ENCODE results near the gene GPR3.
"Not testable (repeated sequence)": the region's sequence is repeated elsewhere in the genome, so short reads cannot be mapped to it uniquely, and the experiment has no call there.

GPR3 gene

DNA sequence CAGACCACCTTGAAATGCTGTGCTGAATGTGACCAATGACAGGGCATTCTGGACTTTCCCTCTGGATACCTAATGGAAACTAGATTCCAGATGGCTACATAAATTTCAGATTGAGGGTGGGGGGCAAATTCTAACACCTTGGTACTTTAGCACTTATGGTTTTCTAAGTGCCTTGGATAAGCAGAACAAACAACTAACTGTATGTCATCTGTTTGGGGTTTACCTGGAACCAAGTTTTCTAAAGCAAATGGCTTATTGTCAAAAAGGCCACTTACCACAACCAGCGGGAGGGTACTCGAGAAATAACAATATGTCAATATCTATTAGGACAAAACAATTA, 39.1 kb downstream of the GPR3 start:
- no peak for DNase-seq

GRCh38 chr1:27432725-27433124, 40.3 kb downstream of the GPR3 start:
- DNase-seq, result not testable (repeated sequence)

DNA sequence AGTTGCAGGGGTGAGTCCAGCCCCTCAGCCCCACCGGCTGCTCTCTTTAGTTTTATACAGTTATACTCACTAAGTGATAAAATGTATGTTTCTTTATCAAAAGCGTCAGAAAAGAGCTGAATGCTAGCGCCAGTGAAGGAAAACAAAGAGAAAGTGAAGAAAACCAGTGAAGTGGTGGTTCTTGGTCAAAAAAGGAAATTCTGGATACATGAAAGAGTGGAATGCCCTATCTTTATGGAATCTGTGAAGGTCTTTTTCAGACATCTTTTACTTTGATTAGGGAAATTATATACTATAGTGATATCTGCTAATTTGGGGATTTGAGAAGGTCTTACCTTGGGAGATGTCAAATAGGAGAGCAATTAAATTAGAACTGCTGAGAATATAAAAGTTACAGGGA, 41.3 kb downstream of the GPR3 start:
- no peak for DNase-seq

DNA sequence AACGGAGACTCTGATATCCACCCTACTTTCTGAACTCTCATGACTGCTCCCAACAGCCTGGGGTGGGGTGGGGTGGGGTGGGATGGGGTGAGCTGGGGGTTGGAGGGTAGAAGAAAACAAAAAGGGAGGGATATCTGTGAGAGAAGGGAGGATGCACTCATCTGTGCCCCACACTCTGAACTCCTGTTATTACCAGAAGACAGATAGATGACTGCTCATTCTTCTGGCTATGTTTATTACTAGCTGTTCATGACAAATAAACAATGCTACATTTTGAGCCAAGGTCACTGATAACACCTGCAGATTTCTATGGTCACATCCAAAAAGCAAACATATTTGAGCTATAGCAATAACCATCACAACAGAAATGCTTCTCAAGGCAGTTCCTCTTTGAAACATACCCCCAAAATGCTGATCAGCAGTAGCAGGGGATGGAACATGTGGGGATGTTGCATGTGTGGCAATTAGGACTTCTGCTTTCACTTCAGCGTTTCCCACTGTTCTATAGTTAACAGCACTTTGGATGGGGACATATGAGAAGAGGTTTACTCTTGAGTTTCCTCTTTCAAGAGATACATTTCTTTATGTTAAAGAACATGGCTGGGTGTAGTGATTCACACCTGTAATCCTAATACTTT, 43.3 kb downstream of the GPR3 start:
- DNase-seq, result no peak

GRCh38 chr1:27436204-27437159, 44.1 kb downstream of the GPR3 start:
- DNase-seq, result no peak

DNA sequence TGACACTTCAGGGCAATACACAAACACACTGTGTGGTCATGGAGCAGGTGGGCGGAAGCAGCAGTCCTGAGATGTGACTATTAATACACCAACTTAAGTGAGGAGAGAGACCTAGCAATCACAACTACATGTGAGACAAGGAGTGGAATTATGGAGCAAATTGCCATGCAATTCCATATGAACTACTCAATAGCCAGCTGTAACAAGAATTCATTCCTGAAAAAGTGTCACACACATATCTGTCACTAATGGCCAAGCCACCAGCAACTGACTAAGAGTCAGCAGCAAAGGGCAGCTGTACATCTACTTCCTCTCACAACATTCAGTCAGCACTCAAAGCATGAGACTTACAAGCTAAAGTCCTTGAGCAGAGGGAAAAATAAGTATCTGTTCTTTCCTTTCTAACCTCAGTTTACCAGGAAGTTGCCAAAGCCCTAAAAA, 46.2 kb downstream of the GPR3 start:
- no peak for DNase-seq

DNA sequence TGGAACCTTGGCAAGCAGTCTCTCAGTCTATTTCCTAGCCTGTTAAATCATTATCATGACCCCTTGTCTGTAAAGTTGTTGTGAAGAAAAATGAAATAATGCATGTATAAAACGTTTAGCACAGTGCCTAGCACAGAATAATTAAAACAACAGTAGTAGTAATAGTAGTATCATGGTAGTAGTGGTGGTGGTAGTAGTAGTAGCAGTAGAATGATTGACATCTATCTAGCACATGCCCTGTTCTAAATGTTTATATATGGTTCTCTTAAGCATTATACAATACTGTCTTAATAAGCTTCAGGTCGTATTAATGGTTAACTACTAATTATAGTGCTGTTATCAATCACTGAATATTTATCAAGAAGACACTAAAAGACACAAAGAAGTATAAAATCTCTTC, 46.7 kb downstream of the GPR3 start:
- DNase-seq, result no peak

DNA sequence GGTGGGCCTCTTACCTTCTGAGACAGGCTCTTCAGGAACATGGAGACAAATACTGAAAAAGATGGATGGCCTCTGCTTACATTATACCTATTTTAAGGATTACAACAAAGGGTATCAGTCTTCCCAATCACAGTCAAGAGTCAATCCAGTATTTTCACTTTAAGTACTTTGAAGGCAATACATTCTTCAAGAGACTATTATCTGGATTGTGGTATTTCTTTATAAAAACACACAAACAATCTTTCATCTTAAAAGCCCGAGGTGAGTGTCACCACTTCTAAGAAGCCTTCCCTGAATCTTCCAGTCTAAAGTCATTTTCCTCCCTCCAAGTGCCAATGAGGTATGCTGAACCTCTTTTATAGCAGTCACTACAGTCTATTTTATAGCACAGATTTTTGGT, 52.2 kb downstream of the GPR3 start:
- no peak for DNase-seq
